SU-DHL-6 (cell line): Measurements from ENCODE around the gene DDX51.

ENCODE experiments used
- H2AFZ ChIP-seq: fragments of 200-600 bp; sonication (generic); 2 replicates; pipeline ENCODE4 v1.6.1; 2014; ENCODE audit warnings: low read depth, mild to moderate bottlenecking, moderate library complexity, mixed read lengths, antibody characterized with exemption, low read length; ENCODE audit not compliant: severe bottlenecking
- H3F3A ChIP-seq: fragments of 200-600 bp; shearing (Covaris generic); 2 replicates; pipeline ENCODE4 v1.6.0; 2016; ENCODE audit warnings: antibody characterized with exemption, mild to moderate bottlenecking; ENCODE audit not compliant: insufficient read depth
- H3K27ac ChIP-seq: fragments of 200-600 bp; sonication (generic); 2 replicates; pipeline ENCODE4 v1.5.1; 2016; ENCODE audit warnings: low read depth, mild to moderate bottlenecking, low read length, moderate library complexity, mixed read lengths
- H3K27me3 ChIP-seq: fragments of 200-600 bp; sonication (generic), shearing (Covaris generic); 2 replicates; pipeline ENCODE4 v1.6.0; 2014; ENCODE audit warnings: mild to moderate bottlenecking, low read length
- H3K36me3 ChIP-seq: fragments of 200-600 bp; sonication (generic); 2 replicates; pipeline ENCODE4 v1.6.1; 2014; ENCODE audit warnings: mild to moderate bottlenecking, low read length, mixed read lengths
- H3K4me2 ChIP-seq: fragments of 300-600, 200-600 bp; shearing (Covaris generic), sonication (generic); 2 replicates; pipeline ENCODE4 v1.6.0; 2014; ENCODE audit warnings: low read length, low read depth, mild to moderate bottlenecking; ENCODE audit not compliant: poor library complexity, severe bottlenecking
- H3K4me3 ChIP-seq: fragments of 200-600 bp; sonication (generic); 2 replicates; pipeline ENCODE4 v1.5.1; 2014; ENCODE audit warnings: antibody characterized with exemption, low read length, mild to moderate bottlenecking, mixed read lengths; ENCODE audit not compliant: insufficient read depth, poor library complexity, severe bottlenecking
- H3K79me2 ChIP-seq: fragments of 200-600 bp; sonication (generic); 2 replicates; pipeline ENCODE4 v1.6.1; 2014; ENCODE audit warnings: mild to moderate bottlenecking, low read length, moderate library complexity; ENCODE audit not compliant: insufficient read depth
- H3K9ac ChIP-seq: fragments of 200-600 bp; sonication (generic); 2 replicates; pipeline ENCODE4 v1.7.0; 2014; ENCODE audit warnings: mild to moderate bottlenecking, low read length
- H3K9me2 ChIP-seq: fragments of 200-600 bp; sonication (generic); replicated peaks from 2 replicates; pipeline ENCODE4 v1.6.1; 2014; ENCODE audit warnings: low read length; ENCODE audit not compliant: insufficient read depth
- H3K9me3 ChIP-seq: fragments of 200-600 bp; sonication (generic); 2 replicates; pipeline ENCODE4 v1.6.1; 2014; ENCODE audit warnings: low read length, mixed read lengths; ENCODE audit not compliant: insufficient read depth
- H4K20me1 ChIP-seq: fragments of 200-600 bp; sonication (generic); 2 replicates; pipeline ENCODE4 v1.6.1; 2014; ENCODE audit warnings: low read depth, mild to moderate bottlenecking, antibody characterized with exemption, low read length, moderate library complexity, mixed read lengths
- EZH2phosphoT487 ChIP-seq: fragments of 200-600 bp; sonication (generic), shearing (Covaris generic); conservative IDR thresholded peaks from 2 replicates; pipeline ENCODE4 v1.6.1; 2018; ENCODE audit warnings: mild to moderate bottlenecking, antibody characterized with exemption, low read length, moderate library complexity, mixed read lengths
- TF ChIP-seq, protein P1 (sequence below): fragments of 200-600 bp; sonication (generic); IDR thresholded peaks from one replicate; pipeline ENCODE4 v1.5.1; 2017; ENCODE audit warnings: antibody characterized with exemption, mild to moderate bottlenecking, low read length, moderate library complexity; ENCODE audit not compliant: insufficient read depth, poor library complexity, severe bottlenecking

Gene DDX51

DNA sequence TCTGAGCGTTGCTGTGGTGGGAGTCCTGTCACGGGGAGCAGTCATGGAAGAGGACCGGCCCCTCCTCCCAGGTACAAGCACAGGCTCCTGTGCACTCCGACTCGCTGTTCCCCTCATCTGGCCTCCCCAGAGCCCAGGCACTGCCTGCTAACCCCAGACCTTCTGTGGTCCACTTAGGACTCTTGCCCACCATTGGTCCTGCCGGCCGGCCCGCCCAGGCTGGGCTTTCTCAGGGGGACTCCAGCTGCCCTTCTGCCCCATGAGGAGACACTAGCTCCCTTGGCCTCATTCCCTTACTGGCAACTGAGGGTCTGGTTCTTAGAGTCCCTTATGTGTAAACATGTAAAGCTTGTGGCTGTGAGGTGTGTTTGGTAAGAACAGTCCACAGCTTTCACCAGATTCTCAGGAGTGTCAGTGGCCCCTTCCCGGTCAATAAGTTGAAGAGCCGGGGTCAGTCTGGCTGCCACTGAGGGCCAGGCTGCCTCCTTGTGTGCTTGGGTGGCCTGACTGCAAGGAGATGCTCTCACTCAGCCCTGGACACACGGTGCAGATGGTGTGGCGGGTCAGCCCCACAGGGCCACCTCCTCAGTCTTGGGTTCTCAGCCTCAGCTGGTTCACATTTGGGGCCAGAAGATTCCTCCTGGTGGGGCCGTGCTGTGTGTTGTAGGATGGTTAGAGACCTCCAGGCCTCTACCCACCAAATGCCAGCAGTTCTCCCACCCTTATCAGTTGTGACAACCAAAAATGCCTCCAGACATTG is 43.6 kb downstream of the DDX51 start:
- Histone ChIP-seq H3K36me3 (peaks cover 1% of the 10 kb centered on the region; the same call in 1 of the 2 replicates), H3K9me2 (no peaks in the 10 kb centered on the region)
- TF ChIP-seq, protein P1, sequence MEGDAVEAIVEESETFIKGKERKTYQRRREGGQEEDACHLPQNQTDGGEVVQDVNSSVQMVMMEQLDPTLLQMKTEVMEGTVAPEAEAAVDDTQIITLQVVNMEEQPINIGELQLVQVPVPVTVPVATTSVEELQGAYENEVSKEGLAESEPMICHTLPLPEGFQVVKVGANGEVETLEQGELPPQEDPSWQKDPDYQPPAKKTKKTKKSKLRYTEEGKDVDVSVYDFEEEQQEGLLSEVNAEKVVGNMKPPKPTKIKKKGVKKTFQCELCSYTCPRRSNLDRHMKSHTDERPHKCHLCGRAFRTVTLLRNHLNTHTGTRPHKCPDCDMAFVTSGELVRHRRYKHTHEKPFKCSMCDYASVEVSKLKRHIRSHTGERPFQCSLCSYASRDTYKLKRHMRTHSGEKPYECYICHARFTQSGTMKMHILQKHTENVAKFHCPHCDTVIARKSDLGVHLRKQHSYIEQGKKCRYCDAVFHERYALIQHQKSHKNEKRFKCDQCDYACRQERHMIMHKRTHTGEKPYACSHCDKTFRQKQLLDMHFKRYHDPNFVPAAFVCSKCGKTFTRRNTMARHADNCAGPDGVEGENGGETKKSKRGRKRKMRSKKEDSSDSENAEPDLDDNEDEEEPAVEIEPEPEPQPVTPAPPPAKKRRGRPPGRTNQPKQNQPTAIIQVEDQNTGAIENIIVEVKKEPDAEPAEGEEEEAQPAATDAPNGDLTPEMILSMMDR = no peak
- TF ChIP-seq EZH2phosphoT487 = no peak

DNA sequence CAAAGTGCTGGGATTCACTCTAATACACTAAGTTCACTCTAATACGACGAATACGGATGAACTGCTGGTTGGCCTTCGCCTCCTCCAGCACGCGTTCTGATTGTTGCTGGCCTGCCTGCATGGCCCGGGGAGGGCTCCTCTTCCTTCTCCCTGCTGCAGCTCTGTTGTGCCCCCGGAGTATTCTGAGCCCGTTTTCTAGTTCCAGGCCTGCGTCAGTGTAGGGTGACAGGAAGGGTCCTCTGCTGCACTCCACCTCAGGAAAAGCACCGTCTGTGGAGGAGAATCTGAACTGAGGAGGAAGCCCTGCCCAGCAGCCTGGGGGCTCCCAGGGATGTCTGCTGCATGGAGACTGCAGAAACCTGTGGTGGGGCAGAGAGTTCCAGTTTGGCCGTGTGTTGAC is 44.4 kb downstream of the DDX51 start:
- no peaks in the 10 kb centered on the region for H3K9me3 ChIP-seq
- H3K9ac ChIP-seq = no peak overlapping the region
- peaks cover 27% of the 10 kb centered on the region; the same call in 1 of the 2 replicates for H3K79me2 ChIP-seq
- no peaks in the 10 kb centered on the region for H4K20me1 ChIP-seq
- no peak overlapping the region for H3K4me2 ChIP-seq
- no peak overlapping the region for H3K27ac ChIP-seq
- TF ChIP-seq, protein P1 = no peak
- TF ChIP-seq EZH2phosphoT487 = no peak
- no peak overlapping the region for H2AFZ ChIP-seq
- H3K4me3 ChIP-seq = no peak overlapping the region
- H3F3A ChIP-seq = no peaks in the 10 kb centered on the region
- peaks cover 3% of the 10 kb centered on the region; the same call in 1 of the 2 replicates for H3K36me3 ChIP-seq
- no peaks in the 10 kb centered on the region for H3K9me2 ChIP-seq
- no peaks in the 10 kb centered on the region for H3K27me3 ChIP-seq

More for the DNA sequence above, 43.6 kb downstream of the DDX51 start:
- H3K4me3 ChIP-seq = no peak overlapping the region
- no peaks in the 10 kb centered on the region for H3K9me3 ChIP-seq
- no peaks in the 10 kb centered on the region for H3K27me3 ChIP-seq
- H4K20me1 ChIP-seq = no peaks in the 10 kb centered on the region
- H3K9ac ChIP-seq = no peak overlapping the region
- H2AFZ ChIP-seq = no peak overlapping the region
- H3K4me2 ChIP-seq = no peak overlapping the region
- no peak overlapping the region for H3K27ac ChIP-seq
- H3F3A ChIP-seq = no peaks in the 10 kb centered on the region
- H3K79me2 ChIP-seq = peaks cover 25% of the 10 kb centered on the region; the same call in 1 of the 2 replicates

DNA sequence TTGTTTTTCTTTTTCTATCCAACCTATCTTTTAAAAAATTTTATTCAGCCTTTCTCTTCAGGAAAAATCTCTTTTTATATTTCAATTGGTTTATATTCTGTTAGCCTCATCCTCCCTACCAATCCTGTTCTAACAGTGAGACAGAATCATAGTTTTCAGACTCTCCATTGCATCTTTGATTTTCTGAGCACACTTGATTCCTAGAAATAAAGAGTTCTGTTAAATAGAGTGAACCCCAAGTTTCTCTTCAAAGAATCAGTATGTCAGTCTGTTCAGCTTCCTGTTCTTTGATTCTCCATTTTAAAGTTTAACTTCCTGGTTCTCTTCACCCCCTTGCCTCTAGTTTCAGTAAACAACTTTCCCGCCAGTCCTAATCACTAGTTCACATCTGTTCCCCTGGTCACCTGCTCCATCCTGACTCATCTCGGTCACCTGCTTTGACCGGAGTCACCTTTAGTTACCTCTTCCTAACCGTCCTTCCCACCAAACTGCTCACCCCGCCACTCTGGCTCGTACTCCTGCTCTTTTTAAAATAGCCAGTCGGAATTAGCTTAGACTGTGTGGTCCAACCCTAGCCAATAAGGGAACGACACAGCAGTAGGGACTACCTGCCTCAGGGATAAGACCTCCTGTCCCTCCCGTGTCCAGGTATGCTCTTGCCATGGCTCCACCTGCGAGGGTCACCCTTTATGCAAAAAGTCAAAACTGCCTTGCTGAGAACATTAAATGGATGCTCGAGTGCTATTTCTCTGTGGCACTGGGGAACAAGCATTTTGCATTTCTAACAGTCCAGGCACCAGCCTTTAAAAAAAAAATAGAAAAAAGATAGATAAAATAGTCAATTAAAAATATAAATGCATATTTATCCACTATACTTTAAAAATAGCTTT is 48.4 kb downstream of the DDX51 start:
- Histone ChIP-seq H3K4me2 (no peak overlapping the region), H3K9me3 (no peaks in the 10 kb centered on the region), H3K9me2 (no peaks in the 10 kb centered on the region), H3K9ac (no peak overlapping the region), H4K20me1 (no peaks in the 10 kb centered on the region), H3K36me3 (peaks cover 8% of the 10 kb centered on the region; the same call in 1 of the 2 replicates), H3K27me3 (no peaks in the 10 kb centered on the region), H3K27ac (no peak overlapping the region), H3K4me3 (no peak overlapping the region), H3F3A (peaks cover 5% of the 10 kb centered on the region; the same call in 1 of the 2 replicates), H3K79me2 (peaks cover 43% of the 10 kb centered on the region), H2AFZ (no peak overlapping the region)
- TF ChIP-seq, protein P1 = no peak
- no peak for TF ChIP-seq EZH2phosphoT487
